Measurements from ENCODE around the gene CD163L1.

Gene CD163L1

GRCh38 chr12:7369274-7369729 is 74.7 kb downstream of the CD163L1 start:
- DNase-seq (ENCODE audit: extremely low read depth, insufficient read length), result peak; percentile 44
- no peak for TF ChIP-seq CTCF (IDR thresholded peaks at IDR 0.05; ENCODE audit: insufficient read depth, low read length, poor library complexity, severe bottlenecking)
- no peaks in the 10 kb centered on the region; the same call in 1 of the 2 replicates for H3K27me3 ChIP-seq (replicated peaks; ENCODE audit: control insufficient read depth, insufficient read depth, low read length)
- H3K4me3 ChIP-seq (replicated peaks; ENCODE audit: low read depth, low read length), result peak overlapping the region; percentile 31
- H3K36me3 ChIP-seq (ENCODE audit: control insufficient read depth, insufficient read depth, low read length), result no peaks in the 10 kb centered on the region

GRCh38 chr12:7362734-7363133 is 81.2 kb downstream of the CD163L1 start:
- DNase-seq (ENCODE audit: extremely low read depth, insufficient read length), result no peak
- TF ChIP-seq CTCF (IDR thresholded peaks at IDR 0.05; ENCODE audit: insufficient read depth, low read length, poor library complexity, severe bottlenecking), result no peak
- no peak overlapping the region for H3K4me3 ChIP-seq (replicated peaks; ENCODE audit: low read depth, low read length)
- H3K27me3 ChIP-seq (replicated peaks; ENCODE audit: control insufficient read depth, insufficient read depth, low read length), result no peaks in the 10 kb centered on the region
- no peaks in the 10 kb centered on the region for H3K36me3 ChIP-seq (ENCODE audit: control insufficient read depth, insufficient read depth, low read length)

DNA sequence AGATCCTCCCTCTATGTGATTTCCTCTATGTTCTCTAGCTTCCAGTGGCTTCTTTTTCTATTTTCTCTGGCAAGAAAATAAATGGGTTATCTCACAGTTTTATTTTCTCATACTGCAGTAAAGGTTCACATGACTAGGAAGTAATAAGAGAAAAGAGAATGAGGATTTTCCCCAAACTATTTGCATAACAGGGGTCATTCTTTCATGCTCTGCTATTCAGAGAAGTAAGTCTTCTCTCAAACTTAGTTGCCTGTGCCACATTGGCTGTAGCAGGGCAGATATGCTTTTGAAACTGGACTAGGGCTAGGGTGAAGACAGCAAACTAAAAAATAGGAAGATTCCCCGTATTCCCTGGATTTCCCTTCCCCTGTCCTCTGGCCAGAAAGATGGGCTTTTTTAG is 82.7 kb downstream of the CD163L1 start:
- DNase-seq (ENCODE audit: extremely low read depth, insufficient read length), result no peak
- H3K36me3 ChIP-seq (ENCODE audit: control insufficient read depth, insufficient read depth, low read length), result no peaks in the 10 kb centered on the region
- H3K27me3 ChIP-seq (replicated peaks; ENCODE audit: control insufficient read depth, insufficient read depth, low read length), result no peaks in the 10 kb centered on the region
- no peak for TF ChIP-seq CTCF (IDR thresholded peaks at IDR 0.05; ENCODE audit: insufficient read depth, low read length, poor library complexity, severe bottlenecking)
- H3K4me3 ChIP-seq (replicated peaks; ENCODE audit: low read depth, low read length), result no peak overlapping the region

- no peak for TF ChIP-seq CTCF (IDR thresholded peaks at IDR 0.05; ENCODE audit: insufficient read depth, low read length, poor library complexity, severe bottlenecking)
- no peak for DNase-seq (ENCODE audit: extremely low read depth, insufficient read length)
- Histone ChIP-seq H3K27me3 (replicated peaks; ENCODE audit: control insufficient read depth, insufficient read depth, low read length) (no peaks in the 10 kb centered on the region), H3K36me3 (ENCODE audit: control insufficient read depth, insufficient read depth, low read length) (no peaks in the 10 kb centered on the region), H3K4me3 (replicated peaks; ENCODE audit: low read depth, low read length) (no peak overlapping the region)
Measured at GRCh38 chr12:7354529-7354928, 89.4 kb downstream of the CD163L1 start.

- no peak for TF ChIP-seq CTCF (IDR thresholded peaks at IDR 0.05; ENCODE audit: insufficient read depth, low read length, poor library complexity, severe bottlenecking)
- Histone ChIP-seq H3K36me3 (ENCODE audit: control insufficient read depth, insufficient read depth, low read length) (no peaks in the 10 kb centered on the region), H3K4me3 (replicated peaks; ENCODE audit: low read depth, low read length) (no peak overlapping the region), H3K27me3 (replicated peaks; ENCODE audit: control insufficient read depth, insufficient read depth, low read length) (no peaks in the 10 kb centered on the region)
- no peak for DNase-seq (ENCODE audit: extremely low read depth, insufficient read length)
Measured at GRCh38 chr12:7352661-7353060, 91.3 kb downstream of the CD163L1 start.

GRCh38 chr12:7351177-7351576 is 92.8 kb downstream of the CD163L1 start:
- H3K4me3 ChIP-seq (replicated peaks; ENCODE audit: low read depth, low read length), result no peak overlapping the region
- no peak for TF ChIP-seq CTCF (IDR thresholded peaks at IDR 0.05; ENCODE audit: insufficient read depth, low read length, poor library complexity, severe bottlenecking)

More at GRCh38 chr12:7351177-7351576, 92.8 kb downstream of the CD163L1 start:
- Histone ChIP-seq H3K36me3 (ENCODE audit: control insufficient read depth, insufficient read depth, low read length) (no peaks in the 10 kb centered on the region), H3K27me3 (replicated peaks; ENCODE audit: control insufficient read depth, insufficient read depth, low read length) (no peaks in the 10 kb centered on the region)
- DNase-seq (ENCODE audit: extremely low read depth, insufficient read length), result no peak

Data from GM06990 (cell line).